Stimulated activated effector memory CD8-positive, alpha-beta T cell treated with anti-CD3 and anti-CD28 coated beads, Interleukin-12 subunit alpha, Interleukin-12 subunit beta, amount 100 ng/mL, for 72 hours (primary cell): Measurements from ENCODE around the gene SRSF2.
"Not testable (repeated sequence)": the region's sequence is repeated elsewhere in the genome, so short reads cannot be mapped to it uniquely, and the experiment has no call there.

ENCODE experiments used
- ATAC-seq: fragments of 150-1000 bp; cut with Tn5 transposase; 2 replicates; pipeline ENCODE4 v1.10.0; 2021
- DNase-seq, 2 donors: peaks; one replicate each; pipeline ENCODE4 v3.0.0; 2021 to 2022; ENCODE audit warnings: low spot score in 2 of 2
- H3K27ac Mint-ChIP-seq: one replicate; pipeline ENCODE4 v1.8.0; 2022; ENCODE audit warnings: mild to moderate bottlenecking, mixed read lengths
- H3K36me3 Mint-ChIP-seq: one replicate; pipeline ENCODE4 v1.8.0; 2022; ENCODE audit warnings: mild to moderate bottlenecking, mixed read lengths
- H3K4me1 Mint-ChIP-seq: one replicate; pipeline ENCODE4 v1.8.0; 2022; ENCODE audit warnings: mixed read lengths
- H3K4me3 Mint-ChIP-seq: one replicate; pipeline ENCODE4 v1.8.0; 2022; ENCODE audit warnings: mild to moderate bottlenecking, mixed read lengths
- H3K9me3 Mint-ChIP-seq: one replicate; pipeline ENCODE4 v1.8.0; 2022; ENCODE audit warnings: mixed read lengths

Gene SRSF2

DNA sequence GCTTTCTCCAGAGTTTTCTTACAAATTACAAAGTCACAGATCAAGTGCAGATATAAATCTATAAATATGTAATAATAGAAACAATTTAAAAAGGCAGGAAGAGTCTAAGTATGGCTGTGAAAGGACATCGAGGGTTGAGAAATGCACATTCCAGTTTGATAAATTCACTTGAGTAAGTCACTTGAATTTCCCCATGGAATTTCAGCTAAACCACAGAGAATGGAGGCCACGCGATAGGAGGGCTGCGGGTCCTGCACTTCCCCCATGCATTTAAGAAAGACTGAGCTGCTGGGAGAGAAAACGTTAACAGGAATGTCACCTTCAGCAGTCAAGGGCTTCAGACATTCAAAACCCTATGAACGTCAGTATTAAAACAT, 20.3 kb downstream of the SRSF2 start:
- H3K36me3 Mint-ChIP-seq: peaks cover 98% of the 10 kb centered on the region
- H3K27ac Mint-ChIP-seq: peak overlapping the region; percentile 87
- H3K4me3 Mint-ChIP-seq: peak overlapping the region; percentile 62
- DNase-seq: no peak
- no peaks in the 10 kb centered on the region for H3K9me3 Mint-ChIP-seq
- no peak for ATAC-seq
- peaks cover 57% of the 10 kb centered on the region for H3K4me1 Mint-ChIP-seq

DNA sequence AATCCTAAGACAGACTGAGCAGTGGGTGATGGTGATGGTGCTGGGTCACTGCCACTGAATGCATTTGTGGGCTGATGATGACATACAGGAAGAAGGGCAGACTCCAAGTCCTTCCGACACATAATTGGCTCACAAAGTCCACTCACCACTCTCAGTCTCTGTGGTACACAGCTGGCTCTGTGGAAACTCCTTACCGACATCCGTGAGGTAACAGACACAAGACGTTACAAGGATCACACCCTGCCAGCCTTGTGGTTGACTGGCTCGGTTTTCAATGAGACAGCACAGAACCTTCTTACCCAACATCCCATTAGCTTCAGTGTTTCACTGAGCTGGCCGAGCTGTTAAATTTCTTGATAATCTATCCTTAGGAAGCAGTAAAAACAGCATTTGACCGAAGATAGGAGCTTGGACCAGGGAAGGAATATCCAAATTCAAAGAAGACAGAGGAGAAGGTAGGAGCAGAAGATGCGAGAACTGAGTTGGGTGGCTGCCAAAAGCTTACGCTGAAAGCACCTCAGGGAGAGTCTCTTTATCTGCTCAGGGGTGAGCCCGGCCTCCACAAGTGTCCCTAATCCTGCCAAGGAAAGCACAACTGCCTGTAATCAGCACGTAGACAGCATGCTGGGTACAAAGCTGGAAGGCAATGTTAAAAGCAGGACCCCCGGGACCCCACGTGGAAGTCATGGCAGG, 20.8 kb downstream of the SRSF2 start:
- H3K27ac Mint-ChIP-seq: peak overlapping the region; percentile 87
- H3K9me3 Mint-ChIP-seq: no peaks in the 10 kb centered on the region
- ATAC-seq: peak; percentile 97
- peak overlapping the region; percentile 62 for H3K4me3 Mint-ChIP-seq
- peaks cover 56% of the 10 kb centered on the region for H3K4me1 Mint-ChIP-seq
- DNase-seq: peak; percentile 46 to 87
- H3K36me3 Mint-ChIP-seq: peaks cover 93% of the 10 kb centered on the region

DNA sequence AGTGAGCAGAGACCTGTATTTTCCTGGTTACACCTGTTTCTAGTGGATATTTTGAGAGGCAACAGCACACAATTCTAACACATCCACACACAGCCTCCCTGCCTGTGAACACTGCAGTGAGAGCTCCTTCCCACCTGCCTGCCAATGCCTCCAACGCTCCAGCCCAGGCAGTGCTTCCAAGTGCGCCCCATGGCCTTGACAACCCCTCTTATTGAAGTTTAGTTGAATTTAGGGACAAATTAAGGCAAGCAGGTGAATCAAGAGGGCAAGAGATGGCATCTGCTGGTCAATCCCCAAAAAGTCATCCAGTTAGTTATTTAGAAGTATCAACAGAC, 21.7 kb downstream of the SRSF2 start:
- H3K36me3 Mint-ChIP-seq: peaks cover 84% of the 10 kb centered on the region
- no peaks in the 10 kb centered on the region for H3K9me3 Mint-ChIP-seq
- no peak for ATAC-seq
- H3K27ac Mint-ChIP-seq: peak overlapping the region; percentile 87
- DNase-seq: no peak
- peaks cover 54% of the 10 kb centered on the region for H3K4me1 Mint-ChIP-seq
- peak overlapping the region; percentile 62 for H3K4me3 Mint-ChIP-seq

DNA sequence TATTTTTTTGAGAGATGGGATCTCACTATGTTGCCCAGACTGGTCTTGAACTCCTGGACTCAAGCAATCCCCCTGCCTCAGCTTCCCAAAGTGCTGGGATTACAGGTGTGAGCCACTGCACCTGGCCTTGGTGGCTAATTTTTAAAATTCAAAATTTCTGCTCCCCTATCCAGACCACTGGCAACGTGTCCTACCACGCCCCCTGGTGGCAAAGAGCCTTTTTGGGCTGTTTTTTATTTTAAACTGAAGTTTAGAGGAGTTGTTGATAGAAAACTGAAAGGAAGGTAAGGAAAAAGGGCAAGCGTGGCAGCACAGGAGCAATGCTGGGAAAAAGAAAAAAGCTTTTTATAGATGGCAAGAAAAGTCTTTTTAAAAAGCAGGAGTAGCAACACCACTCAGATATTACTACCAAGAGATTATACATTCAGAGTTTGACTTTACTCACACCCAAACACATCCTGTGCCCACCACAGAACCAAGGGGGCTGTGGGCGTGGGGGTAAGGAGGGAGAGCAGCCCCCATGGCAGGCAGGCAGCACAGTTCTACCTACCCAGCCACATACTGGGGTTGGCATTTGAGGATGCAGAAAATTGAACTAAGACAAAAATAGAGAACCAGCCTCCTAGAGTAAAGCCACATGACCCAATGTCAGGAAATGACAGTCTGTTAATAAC, 22.2 kb downstream of the SRSF2 start:
- DNase-seq (peak; percentile 68 to 89), ATAC-seq (peak; percentile 6)
- peak overlapping the region; percentile 62 for H3K4me3 Mint-ChIP-seq
- peaks cover 79% of the 10 kb centered on the region for H3K36me3 Mint-ChIP-seq
- peak overlapping the region; percentile 87 for H3K27ac Mint-ChIP-seq
- H3K9me3 Mint-ChIP-seq: no peaks in the 10 kb centered on the region
- peaks cover 54% of the 10 kb centered on the region for H3K4me1 Mint-ChIP-seq

DNA sequence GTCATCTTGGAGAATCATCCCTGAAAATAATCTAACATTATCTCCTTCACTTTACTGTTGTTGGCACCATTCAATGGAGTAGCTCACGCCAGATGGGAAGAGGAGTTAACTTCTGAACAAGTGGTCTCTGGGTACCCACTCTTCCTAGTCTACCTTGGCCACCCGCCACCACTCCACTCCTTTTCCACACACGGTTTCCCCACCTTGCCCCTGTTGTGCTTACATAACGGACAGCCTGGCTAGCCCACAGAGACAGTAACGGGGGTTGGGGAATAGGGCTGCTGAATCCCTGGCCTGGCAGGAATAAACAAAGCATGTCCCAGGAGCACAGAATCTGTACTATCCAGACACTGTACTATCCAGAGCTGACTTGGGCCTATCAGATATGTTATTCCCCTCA, 22.8 kb downstream of the SRSF2 start:
- peak overlapping the region; percentile 62 for H3K4me3 Mint-ChIP-seq
- H3K9me3 Mint-ChIP-seq: no peaks in the 10 kb centered on the region
- no peak for ATAC-seq
- DNase-seq: no peak
- peaks cover 73% of the 10 kb centered on the region for H3K36me3 Mint-ChIP-seq
- H3K27ac Mint-ChIP-seq: peak overlapping the region; percentile 87
- peaks cover 60% of the 10 kb centered on the region for H3K4me1 Mint-ChIP-seq

DNA sequence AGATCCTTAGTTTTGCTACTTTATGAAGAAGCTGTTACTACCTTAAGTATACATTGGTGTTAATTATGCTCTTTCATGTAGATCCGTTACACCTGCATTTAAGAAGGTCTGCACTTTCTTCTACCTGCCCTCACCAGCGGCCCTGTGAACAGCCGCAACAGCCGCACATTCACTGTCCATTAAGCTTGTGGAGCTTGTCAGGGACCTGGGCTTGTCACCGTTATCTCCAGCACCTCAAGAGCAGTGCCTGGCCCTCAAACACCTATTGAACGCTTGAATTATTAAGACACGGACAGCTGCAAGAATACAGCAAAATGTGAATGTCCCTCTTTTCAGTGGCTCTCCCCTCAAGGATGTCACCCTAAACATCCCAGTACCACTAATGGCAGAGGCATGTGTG, 23.4 kb downstream of the SRSF2 start:
- no peak overlapping the region for H3K4me3 Mint-ChIP-seq
- peaks cover 67% of the 10 kb centered on the region for H3K36me3 Mint-ChIP-seq
- peak overlapping the region; percentile 87 for H3K27ac Mint-ChIP-seq
- DNase-seq: no peak
- H3K9me3 Mint-ChIP-seq: no peaks in the 10 kb centered on the region
- no peak for ATAC-seq
- H3K4me1 Mint-ChIP-seq: peaks cover 63% of the 10 kb centered on the region

DNA sequence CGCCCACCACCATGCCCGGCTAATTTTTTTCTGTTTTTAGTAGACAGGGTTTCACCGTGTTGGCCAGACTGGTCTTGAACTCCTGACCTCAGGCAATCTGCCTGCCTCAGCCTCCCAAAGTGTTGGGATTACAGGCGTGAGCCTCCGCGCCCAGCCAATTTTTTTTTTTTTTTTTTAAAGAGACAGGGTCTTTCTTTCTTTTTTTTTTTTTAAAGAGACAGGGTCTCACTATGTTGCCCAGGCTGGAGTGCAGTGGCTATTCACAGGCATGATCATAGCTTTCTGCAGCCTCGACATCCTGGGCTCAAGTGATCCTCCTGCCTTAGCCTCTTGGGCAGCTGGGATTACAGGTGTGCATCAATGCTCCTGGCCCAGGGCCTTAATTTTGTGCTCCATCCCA, 24.8 kb downstream of the SRSF2 start:
- Mint-ChIP-seq H3K4me1 (peaks cover 64% of the 10 kb centered on the region), H3K36me3 (peaks cover 53% of the 10 kb centered on the region)
- not testable (repeated sequence) for DNase-seq, H3K4me3 Mint-ChIP-seq, H3K27ac Mint-ChIP-seq, H3K9me3 Mint-ChIP-seq, ATAC-seq

DNA sequence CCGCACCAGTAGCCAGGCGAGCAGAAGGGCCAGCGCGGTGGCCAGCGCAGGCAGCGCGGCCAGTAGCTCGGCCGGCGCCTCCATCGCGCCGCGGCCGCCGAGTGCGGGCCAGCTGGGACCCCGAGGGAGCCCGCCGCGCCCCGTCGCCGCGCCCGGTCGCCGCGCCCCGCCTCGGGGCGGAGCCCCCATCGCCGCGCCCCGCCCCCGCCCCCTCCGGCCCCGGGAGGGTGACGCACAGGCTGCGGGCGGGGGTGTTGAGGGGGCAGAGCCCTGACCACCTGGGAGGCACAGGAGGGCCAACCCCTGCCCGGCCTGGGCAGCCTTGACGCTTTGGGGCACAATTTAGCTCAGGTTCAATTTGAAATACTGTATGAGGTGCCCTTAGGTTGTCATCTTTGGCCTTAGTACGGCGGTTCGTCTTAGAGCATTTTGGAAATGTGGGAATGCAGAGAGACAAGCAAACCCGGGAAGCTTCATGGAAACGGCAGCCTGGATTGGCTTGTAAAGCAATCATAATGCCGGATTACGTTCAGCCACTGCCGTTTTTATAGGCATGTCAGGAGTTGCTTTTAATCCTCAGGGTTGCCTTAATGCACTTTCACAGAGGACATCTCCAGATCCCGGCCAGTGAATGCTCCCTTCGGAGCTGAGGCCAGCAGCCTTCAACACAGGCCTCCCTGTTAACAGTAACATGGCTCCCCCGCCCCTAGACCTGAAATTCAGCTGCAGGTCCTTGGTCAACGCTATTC, 26.1 kb downstream of the SRSF2 start, which contains the start of gene MXRA7:
Gene MXRA7 (minus strand): TSS at position 103 of the 749 bp plus-strand sequence. CDS start 19 bp downstream, at position 84.
- peak; percentile 83 for ATAC-seq
- H3K4me3 Mint-ChIP-seq: peak within 1 kb of the TSS; percentile 68
- H3K4me1 Mint-ChIP-seq: peaks cover 55% of the 10 kb centered on the region
- H3K36me3 Mint-ChIP-seq: peaks cover 40% of the 10 kb centered on the region
- no peaks in the 10 kb centered on the region for H3K9me3 Mint-ChIP-seq
- H3K27ac Mint-ChIP-seq: peak within 1 kb of the TSS; percentile 45
- DNase-seq: peak; percentile 60 to 75

DNA sequence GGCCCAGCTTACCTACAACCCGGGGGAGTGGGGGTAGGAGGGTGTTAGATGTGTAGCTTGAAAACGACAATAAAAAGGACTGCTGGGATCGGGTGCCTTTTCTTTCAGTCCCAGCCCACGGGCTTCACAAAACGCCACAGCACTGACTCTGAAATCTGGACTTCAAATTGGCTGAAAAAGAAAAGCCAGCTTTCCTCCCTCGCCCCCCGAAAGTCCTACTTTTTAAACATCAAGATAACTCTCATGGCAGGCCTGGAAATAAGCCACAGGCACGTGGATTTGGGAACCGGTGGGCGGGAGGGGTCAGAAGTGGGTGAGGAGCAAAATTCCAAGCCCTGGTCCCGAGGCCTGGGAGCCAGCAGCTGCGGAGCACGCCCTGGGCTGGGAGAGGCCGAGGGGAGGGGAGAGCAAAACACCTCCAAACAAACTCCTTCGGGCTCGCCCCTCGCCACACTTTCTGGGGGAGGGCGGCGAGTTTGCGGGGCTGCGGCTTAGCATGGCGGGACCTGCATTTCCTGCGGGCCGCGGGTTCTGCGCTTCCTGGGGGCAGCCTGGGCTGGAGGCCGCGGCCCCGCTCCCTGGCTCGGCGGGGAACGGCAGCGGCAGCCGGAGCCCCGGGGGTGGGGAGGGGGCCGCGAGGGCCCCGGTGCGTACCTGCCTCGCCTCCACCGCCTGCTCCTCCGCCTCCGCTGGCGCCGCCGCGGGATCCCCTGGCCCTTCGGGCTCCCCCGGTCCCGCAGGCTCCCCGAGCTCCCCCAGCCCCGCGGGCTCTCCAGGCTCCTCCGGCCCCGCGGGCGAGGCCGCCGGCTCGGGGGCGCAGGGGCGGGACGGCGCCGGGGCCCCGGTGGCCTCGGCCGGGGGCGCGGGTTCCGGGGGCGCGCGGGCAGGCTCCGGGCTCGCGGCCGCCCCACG, 26.9 kb downstream of the SRSF2 start:
- Mint-ChIP-seq H3K4me1 (peaks cover 46% of the 10 kb centered on the region), H3K4me3 (peak overlapping the region; percentile 68), H3K27ac (peak overlapping the region; percentile 45), H3K36me3 (peaks cover 32% of the 10 kb centered on the region)
- ATAC-seq: peak; percentile 29
- H3K9me3 Mint-ChIP-seq, DNase-seq: not testable (repeated sequence)

DNA sequence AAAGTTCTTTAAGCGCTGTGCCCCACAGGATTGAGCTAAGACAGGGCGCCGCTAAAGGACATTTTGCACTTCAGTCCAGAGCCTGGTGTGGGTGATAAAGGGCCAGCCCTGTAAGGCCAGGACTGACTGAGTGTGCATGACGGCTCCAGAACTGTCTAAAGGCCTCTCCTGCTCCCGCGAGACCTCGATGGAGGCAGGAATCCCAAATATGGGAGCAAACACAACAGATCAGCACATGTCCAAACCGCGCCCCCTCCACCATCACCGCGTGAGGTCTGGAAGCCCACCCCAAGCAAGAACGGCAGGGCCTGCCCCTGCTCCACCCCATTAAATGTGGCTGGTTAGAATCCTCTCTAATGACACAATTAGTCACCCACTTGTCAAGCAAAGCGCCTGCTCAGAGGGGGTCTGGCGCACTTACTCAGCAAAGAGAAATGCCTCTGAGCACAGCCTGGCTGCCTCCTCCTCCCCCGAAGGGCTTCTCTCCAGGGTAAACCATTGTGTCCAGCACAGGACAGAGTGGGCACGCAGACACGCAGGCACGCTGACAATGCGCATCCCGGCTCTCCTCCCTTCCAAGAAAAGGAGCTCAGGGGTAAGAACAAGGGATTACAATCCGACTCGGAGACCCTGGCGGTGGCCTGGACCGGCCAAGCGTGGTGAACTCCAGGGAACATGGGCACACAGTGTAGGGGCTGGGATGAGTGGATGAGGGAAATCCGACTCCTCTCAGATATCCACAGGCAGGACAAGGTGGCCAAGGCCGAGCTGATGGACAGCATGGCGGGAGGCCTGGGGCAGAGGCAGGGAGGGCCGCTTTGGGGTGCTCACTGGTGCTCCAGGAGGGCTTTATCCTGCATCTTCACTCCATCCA, 27.8 kb downstream of the SRSF2 start:
- peaks cover 23% of the 10 kb centered on the region for H3K36me3 Mint-ChIP-seq
- H3K4me1 Mint-ChIP-seq: peaks cover 37% of the 10 kb centered on the region
- H3K4me3 Mint-ChIP-seq: peak overlapping the region; percentile 68
- peak overlapping the region; percentile 45 for H3K27ac Mint-ChIP-seq
- no peaks in the 10 kb centered on the region for H3K9me3 Mint-ChIP-seq
- ATAC-seq: no peak
- no peak for DNase-seq

DNA sequence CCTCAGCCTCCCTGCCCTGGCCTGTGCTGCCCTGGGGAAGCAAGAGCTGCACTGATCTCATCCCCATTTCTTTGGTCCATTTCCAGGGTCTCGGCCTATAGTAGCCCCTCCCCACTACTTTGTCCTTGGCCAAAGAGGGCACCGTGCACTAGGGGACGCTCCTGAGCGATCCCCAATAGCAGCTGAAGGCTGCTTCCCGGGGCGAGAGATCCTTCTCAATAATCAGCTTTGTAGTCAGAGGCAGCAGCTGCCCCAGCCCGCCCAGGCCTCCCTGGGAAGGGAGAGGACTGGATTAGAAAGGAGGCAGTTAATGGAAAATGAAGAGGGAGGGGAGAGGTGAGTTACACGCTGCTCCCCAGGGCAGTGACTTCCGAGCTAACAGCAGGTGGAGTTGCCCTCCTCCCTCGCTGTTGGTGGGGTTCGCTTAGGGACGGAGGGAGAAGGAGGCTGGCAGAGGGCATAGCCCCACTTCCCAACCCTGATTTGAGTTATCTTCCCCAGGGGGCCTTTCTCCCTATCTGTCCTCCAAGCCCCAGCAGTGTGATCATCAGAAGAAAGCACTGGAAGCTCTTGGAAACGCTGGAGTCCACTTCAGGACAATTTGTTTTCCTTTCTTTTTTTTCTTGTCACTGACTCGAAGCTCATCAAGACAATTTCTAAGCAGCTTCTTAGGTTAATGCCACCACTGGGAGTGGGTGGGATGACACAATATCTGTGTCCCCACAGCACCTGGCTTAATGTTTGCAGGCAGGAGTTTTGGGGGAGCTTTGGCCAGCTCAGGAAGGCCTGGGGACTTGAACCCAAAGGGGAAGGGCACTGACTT, 28.9 kb downstream of the SRSF2 start:
- Mint-ChIP-seq H3K4me3 (peak overlapping the region; percentile 68), H3K4me1 (peaks cover 26% of the 10 kb centered on the region), H3K27ac (no peak overlapping the region), H3K36me3 (peaks cover 12% of the 10 kb centered on the region), H3K9me3 (no peaks in the 10 kb centered on the region)
- ATAC-seq: no peak
- no peak for DNase-seq

DNA sequence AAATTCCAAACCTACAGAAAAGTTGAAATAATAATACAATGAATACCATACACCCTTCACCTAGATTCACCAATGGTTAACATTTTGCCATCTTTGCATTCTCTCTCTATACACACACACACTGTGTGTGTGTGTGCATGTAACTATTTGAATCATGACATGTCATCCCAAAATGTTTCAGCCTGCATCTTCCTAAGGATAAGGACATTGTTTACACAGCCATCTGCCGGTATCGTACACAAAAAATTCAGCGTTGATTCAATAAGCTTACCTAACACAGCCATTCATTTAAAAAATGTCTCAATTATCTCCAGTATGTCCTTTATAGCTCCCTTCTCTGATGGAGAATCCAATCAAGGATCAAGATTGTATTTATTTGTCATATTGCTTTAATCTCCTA, 30.3 kb downstream of the SRSF2 start:
- ATAC-seq (no peak), DNase-seq (no peak)
- H3K9me3 Mint-ChIP-seq: no peaks in the 10 kb centered on the region
- no peak overlapping the region for H3K27ac Mint-ChIP-seq
- peaks cover 26% of the 10 kb centered on the region for H3K4me1 Mint-ChIP-seq
- H3K36me3 Mint-ChIP-seq: no peaks in the 10 kb centered on the region
- no peak overlapping the region for H3K4me3 Mint-ChIP-seq

DNA sequence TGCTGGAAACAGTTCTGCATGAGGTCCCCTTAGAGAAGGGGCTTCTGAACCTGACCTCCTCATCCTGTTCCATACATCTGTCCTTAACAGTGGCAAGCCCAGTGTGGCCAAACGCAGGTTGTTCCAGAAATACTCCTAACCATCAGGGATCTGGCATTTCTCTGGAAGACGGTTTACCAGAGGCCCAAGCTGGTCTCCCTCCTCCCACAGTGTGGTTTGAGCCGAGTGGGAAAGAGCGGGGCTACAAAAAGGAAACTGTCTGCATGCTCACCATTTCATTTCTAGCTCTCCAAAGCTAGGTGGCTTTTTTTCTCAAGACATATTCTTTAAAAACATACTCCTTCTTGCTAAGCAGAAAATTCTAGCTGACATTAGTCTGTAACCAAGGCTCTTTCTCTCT, 32.3 kb downstream of the SRSF2 start:
- no peak overlapping the region for H3K4me3 Mint-ChIP-seq
- DNase-seq (no peak), ATAC-seq (no peak)
- peaks cover 4% of the 10 kb centered on the region for H3K36me3 Mint-ChIP-seq
- no peaks in the 10 kb centered on the region for H3K9me3 Mint-ChIP-seq
- H3K4me1 Mint-ChIP-seq: peaks cover 30% of the 10 kb centered on the region
- no peak overlapping the region for H3K27ac Mint-ChIP-seq
